SK-N-SH (cell line): ENCODE results near the gene USO1. TPM values are rescaled to one million over a fixed set of nuclear protein-coding genes. Genes with fewer than 3 reads are reported as not detected.

Experiments
- CTCF ChIA-PET: fragments of 300-600, 350-600 bp; formaldehyde crosslinking; extraction: SDS; loops from one replicate; lab custom pipeline; 2021; lab: Yijun Ruan, JAX
- POLR2A ChIA-PET: fragments of 350-600 bp; sonication (Branson Sonifier 250); formaldehyde crosslinking; extraction: SDS; loops from one replicate; lab custom pipeline; 2020; ENCODE audit warnings: antibody characterized with exemption, inconsistent platforms; lab: Yijun Ruan, JAX
- DNase-seq: peaks from one replicate; pipeline ENCODE4 v3.0.0; 2012
- H2AFZ ChIP-seq: fragments of 200-600 bp; sonication (generic); 2 replicates; pipeline ENCODE4 v1.8.1; 2016; ENCODE audit warnings: antibody characterized with exemption, mild to moderate bottlenecking, low read depth
- H3F3A ChIP-seq: fragments of 200-600 bp; sonication (generic); replicated peaks from 2 replicates; pipeline ENCODE3; 2016; ENCODE audit warnings: antibody characterized with exemption, mild to moderate bottlenecking; ENCODE audit not compliant: insufficient read depth
- H3K27ac ChIP-seq, 2 experiments: fragments of 200-500 bp in 1 of 2; fragments of 200-600 bp in 1 of 2; sonication (Bioruptor generic) in 1 of 2; sonication (generic), shearing (Covaris generic) in 1 of 2; 2 replicates each; pipeline versions ENCODE4 v1.5.1 to v1.6.1; 2014 to 2016; ENCODE audit warnings: low read depth in 2 of 2, inconsistent platforms in 1 of 2, low read length in 1 of 2, mild to moderate bottlenecking in 1 of 2, mixed read lengths in 1 of 2
- H3K27me3 ChIP-seq: fragments of 200-600 bp; sonication (generic), shearing (Covaris generic); 2 replicates; pipeline ENCODE4 v1.6.1; 2016; ENCODE audit warnings: mixed run types; ENCODE audit not compliant: insufficient read depth
- H3K36me3 ChIP-seq, 2 experiments: fragments of 200-500 bp in 1 of 2; fragments of 200-600 bp in 1 of 2; sonication (Bioruptor generic) in 1 of 2; sonication (generic) in 1 of 2; replicated peaks in 1 of 2; 2 replicates each; pipeline versions ENCODE3 to v1.5.1; 2014 to 2016; ENCODE audit warnings: low read length in 1 of 2, mild to moderate bottlenecking in 1 of 2; ENCODE audit not compliant: insufficient read depth in 2 of 2, control insufficient read depth in 1 of 2
- H3K4me1 ChIP-seq, 2 experiments: fragments of 200-500 bp in 1 of 2; fragments of 200-600 bp in 1 of 2; sonication (Bioruptor generic) in 1 of 2; sonication (generic), shearing (Covaris generic) in 1 of 2; 2 replicates each; pipeline versions ENCODE4 v1.5.1 to v1.6.1; 2014 to 2016; ENCODE audit warnings: low read depth in 1 of 2, low read length in 1 of 2, mixed run types in 1 of 2; ENCODE audit not compliant: insufficient read depth in 2 of 2, control insufficient read depth in 1 of 2
- H3K4me2 ChIP-seq: fragments of 200-600 bp; sonication (generic), shearing (Covaris generic); 2 replicates; pipeline ENCODE4 v1.6.1; 2017; ENCODE audit warnings: mixed run types
- H3K4me3 ChIP-seq, 2 experiments: fragments of 200-500 bp in 1 of 2; fragments of 200-600 bp in 1 of 2; sonication (Bioruptor generic) in 1 of 2; sonication (generic), shearing (Covaris generic) in 1 of 2; 2 replicates each; pipeline versions ENCODE4 v1.5.1 to v1.8.1; 2014 to 2016; ENCODE audit warnings: low read depth in 2 of 2, inconsistent platforms in 1 of 2, low read length in 1 of 2, mild to moderate bottlenecking in 1 of 2, mixed read lengths in 1 of 2, moderate library complexity in 1 of 2
- H3K79me2 ChIP-seq: fragments of 200-600 bp; sonication (generic); 2 replicates; pipeline ENCODE4 v1.8.1; 2017; ENCODE audit warnings: mild to moderate bottlenecking; ENCODE audit not compliant: insufficient read depth
- H3K9ac ChIP-seq: fragments of 200-600 bp; sonication (generic); 2 replicates; pipeline ENCODE4 v1.6.1; 2017; ENCODE audit warnings: mixed run types
- H3K9me2 ChIP-seq: fragments of 200-600 bp; sonication (generic); 2 replicates; pipeline ENCODE4 v1.6.1; 2017; ENCODE audit warnings: mixed run types
- H3K9me3 ChIP-seq: fragments of 200-600 bp; sonication (generic); 2 replicates; pipeline ENCODE4 v1.6.1; 2017; ENCODE audit warnings: mixed run types, mild to moderate bottlenecking, moderate library complexity
- H4K20me1 ChIP-seq: fragments of 200-600 bp; sonication (generic); 2 replicates; pipeline ENCODE4 v1.6.1; 2017; ENCODE audit warnings: mild to moderate bottlenecking, mixed run types; ENCODE audit not compliant: insufficient read depth
- EP300 ChIP-seq, 2 experiments: IDR thresholded peaks; 2 replicates each; pipeline versions ENCODE4 v1.4.0 to v1.6.1; 2012; ENCODE audit warnings: borderline replicate concordance in 1 of 2, low read depth in 1 of 2, low read length in 1 of 2
- FOXJ3 ChIP-seq: sonication (generic); formaldehyde crosslinking; IDR thresholded peaks from 2 replicates; pipeline ENCODE4 v1.5.1; 2020; ENCODE audit warnings: mild to moderate bottlenecking, missing genetic modification reagents
- MEF2A ChIP-seq: IDR thresholded peaks from 2 replicates; pipeline ENCODE4 v1.4.0; 2012; ENCODE audit warnings: low read depth, borderline replicate concordance
- NFIC ChIP-seq: IDR thresholded peaks from 2 replicates; pipeline ENCODE4 v1.4.0; 2012; ENCODE audit warnings: borderline replicate concordance
- RFX5 ChIP-seq: IDR thresholded peaks from 2 replicates; pipeline ENCODE4 v1.6.1; 2012; ENCODE audit warnings: mild to moderate bottlenecking, improper control_type of control experiment, low read length
- SMC3 ChIP-seq: IDR thresholded peaks from 2 replicates; pipeline ENCODE4 v1.6.1; 2012; ENCODE audit warnings: low read depth, low read length, improper control_type of control experiment
- TAF1 ChIP-seq: IDR thresholded peaks from 2 replicates; pipeline ENCODE4 v1.6.1; 2012; ENCODE audit warnings: low read depth, mild to moderate bottlenecking, low read length, moderate library complexity, borderline replicate concordance
- TEAD4 ChIP-seq: IDR thresholded peaks from 2 replicates; pipeline ENCODE4 v1.4.0; 2012; ENCODE audit warnings: mild to moderate bottlenecking, borderline replicate concordance; ENCODE audit not compliant: insufficient read depth
- YY1 ChIP-seq: IDR thresholded peaks from 2 replicates; pipeline ENCODE4 v1.4.0; 2012; ENCODE audit warnings: low read depth, mild to moderate bottlenecking
- WGBS: methylation state at CpG from one replicate; pipeline ENCODE4 v1.1.6; 2017; ENCODE audit warnings: low lambda C conversion rate; 5-methylcytosine and 5-hydroxymethylcytosine counted together
- polyA plus RNA-seq, 3 experiments: library from polyadenylated mRNA; depleted of rRNA; stranded (reverse); fragments of >200 nt; gene quantifications; 2 replicates each; pipeline ENCODE4 v1.2.3, GENCODE V29; 2012
- TF ChIP-seq, protein P1 (sequence below): IDR thresholded peaks from 2 replicates; pipeline ENCODE4 v1.4.0; 2012; ENCODE audit warnings: low read depth
- TF ChIP-seq, protein P2 (sequence below): fragments of 150-350 bp; IDR thresholded peaks from 2 replicates; pipeline ENCODE4 v1.6.1; 2017; ENCODE audit warnings: antibody characterized with exemption, low read length, low read depth, borderline replicate concordance
- TF ChIP-seq, protein P3 (sequence below): fragments of 200-600 bp; sonication (generic); IDR thresholded peaks from 2 replicates; pipeline ENCODE4 v1.6.1; 2017; ENCODE audit warnings: antibody characterized with exemption, mild to moderate bottlenecking, moderate library complexity
- TF ChIP-seq, protein P4 (sequence below): IDR thresholded peaks from 2 replicates; pipeline ENCODE4 v1.4.0; 2012; ENCODE audit warnings: low read depth, borderline replicate concordance
- TF ChIP-seq, protein P5 (sequence below): IDR thresholded peaks from 2 replicates; pipeline ENCODE4 v1.4.0; 2012; ENCODE audit warnings: low read depth, borderline replicate concordance

USO1 gene
- polyA plus RNA-seq, 1 of the 3 experiments (the other 2 are of a cell fraction), result 25.6 TPM

DNA sequence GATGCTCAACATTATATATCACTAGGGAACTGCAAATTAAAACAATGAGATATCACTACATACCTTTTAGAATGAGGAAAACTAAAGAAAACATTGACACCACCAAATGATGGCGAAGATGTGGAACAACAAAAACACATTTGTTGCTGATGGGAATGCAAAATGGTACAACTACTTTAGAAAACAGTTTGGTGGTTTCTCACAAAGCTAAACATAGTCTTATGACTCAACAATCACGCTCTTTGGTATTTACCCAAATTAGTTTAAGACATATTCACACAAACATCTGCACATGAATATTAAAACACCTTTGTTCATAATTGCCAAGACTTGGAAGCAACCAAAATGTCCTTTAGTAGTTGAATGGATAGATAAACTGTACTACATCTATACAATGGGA, 53.2 kb downstream of the USO1 start:
- TF ChIP-seq, protein P1, sequence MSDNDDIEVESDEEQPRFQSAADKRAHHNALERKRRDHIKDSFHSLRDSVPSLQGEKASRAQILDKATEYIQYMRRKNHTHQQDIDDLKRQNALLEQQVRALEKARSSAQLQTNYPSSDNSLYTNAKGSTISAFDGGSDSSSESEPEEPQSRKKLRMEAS, result no peak
- no peak for TF ChIP-seq RFX5
- TF ChIP-seq YY1, result no peak
- TF ChIP-seq TAF1, result no peak
- no peak for TF ChIP-seq SMC3
- TF ChIP-seq FOXJ3 (CRISPR knock-in tag), result no peak
- TF ChIP-seq NFIC, result no peak
- TF ChIP-seq, protein P2, sequence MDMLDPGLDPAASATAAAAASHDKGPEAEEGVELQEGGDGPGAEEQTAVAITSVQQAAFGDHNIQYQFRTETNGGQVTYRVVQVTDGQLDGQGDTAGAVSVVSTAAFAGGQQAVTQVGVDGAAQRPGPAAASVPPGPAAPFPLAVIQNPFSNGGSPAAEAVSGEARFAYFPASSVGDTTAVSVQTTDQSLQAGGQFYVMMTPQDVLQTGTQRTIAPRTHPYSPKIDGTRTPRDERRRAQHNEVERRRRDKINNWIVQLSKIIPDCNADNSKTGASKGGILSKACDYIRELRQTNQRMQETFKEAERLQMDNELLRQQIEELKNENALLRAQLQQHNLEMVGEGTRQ, result no peak
- TF ChIP-seq, protein P3, sequence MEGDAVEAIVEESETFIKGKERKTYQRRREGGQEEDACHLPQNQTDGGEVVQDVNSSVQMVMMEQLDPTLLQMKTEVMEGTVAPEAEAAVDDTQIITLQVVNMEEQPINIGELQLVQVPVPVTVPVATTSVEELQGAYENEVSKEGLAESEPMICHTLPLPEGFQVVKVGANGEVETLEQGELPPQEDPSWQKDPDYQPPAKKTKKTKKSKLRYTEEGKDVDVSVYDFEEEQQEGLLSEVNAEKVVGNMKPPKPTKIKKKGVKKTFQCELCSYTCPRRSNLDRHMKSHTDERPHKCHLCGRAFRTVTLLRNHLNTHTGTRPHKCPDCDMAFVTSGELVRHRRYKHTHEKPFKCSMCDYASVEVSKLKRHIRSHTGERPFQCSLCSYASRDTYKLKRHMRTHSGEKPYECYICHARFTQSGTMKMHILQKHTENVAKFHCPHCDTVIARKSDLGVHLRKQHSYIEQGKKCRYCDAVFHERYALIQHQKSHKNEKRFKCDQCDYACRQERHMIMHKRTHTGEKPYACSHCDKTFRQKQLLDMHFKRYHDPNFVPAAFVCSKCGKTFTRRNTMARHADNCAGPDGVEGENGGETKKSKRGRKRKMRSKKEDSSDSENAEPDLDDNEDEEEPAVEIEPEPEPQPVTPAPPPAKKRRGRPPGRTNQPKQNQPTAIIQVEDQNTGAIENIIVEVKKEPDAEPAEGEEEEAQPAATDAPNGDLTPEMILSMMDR, result no peak
- TF ChIP-seq TEAD4, result no peak
- TF ChIP-seq MEF2A, result no peak
- TF ChIP-seq EP300 (IDR thresholded peaks at IDR 0.05; ENCODE audit: borderline replicate concordance in 1 of 2, low read depth in 1 of 2, low read length in 1 of 2), result no peak
- TF ChIP-seq, protein P4, sequence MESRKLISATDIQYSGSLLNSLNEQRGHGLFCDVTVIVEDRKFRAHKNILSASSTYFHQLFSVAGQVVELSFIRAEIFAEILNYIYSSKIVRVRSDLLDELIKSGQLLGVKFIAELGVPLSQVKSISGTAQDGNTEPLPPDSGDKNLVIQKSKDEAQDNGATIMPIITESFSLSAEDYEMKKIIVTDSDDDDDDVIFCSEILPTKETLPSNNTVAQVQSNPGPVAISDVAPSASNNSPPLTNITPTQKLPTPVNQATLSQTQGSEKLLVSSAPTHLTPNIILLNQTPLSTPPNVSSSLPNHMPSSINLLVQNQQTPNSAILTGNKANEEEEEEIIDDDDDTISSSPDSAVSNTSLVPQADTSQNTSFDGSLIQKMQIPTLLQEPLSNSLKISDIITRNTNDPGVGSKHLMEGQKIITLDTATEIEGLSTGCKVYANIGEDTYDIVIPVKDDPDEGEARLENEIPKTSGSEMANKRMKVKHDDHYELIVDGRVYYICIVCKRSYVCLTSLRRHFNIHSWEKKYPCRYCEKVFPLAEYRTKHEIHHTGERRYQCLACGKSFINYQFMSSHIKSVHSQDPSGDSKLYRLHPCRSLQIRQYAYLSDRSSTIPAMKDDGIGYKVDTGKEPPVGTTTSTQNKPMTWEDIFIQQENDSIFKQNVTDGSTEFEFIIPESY, result no peak
- TF ChIP-seq, protein P5, sequence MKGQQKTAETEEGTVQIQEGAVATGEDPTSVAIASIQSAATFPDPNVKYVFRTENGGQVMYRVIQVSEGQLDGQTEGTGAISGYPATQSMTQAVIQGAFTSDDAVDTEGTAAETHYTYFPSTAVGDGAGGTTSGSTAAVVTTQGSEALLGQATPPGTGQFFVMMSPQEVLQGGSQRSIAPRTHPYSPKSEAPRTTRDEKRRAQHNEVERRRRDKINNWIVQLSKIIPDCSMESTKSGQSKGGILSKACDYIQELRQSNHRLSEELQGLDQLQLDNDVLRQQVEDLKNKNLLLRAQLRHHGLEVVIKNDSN, result no peak
- TF ChIP-seq, all 33 proteins: peak for 0
- Histone ChIP-seq H3K27me3 (no peaks in the 10 kb centered on the region), H3K36me3 (peaks cover 73 to 87% of the 10 kb centered on the region in 2 experiments), H3K4me3 (no peak overlapping the region), H3K9me2 (no peaks in the 10 kb centered on the region), H3K27ac (no peak overlapping the region), H4K20me1 (no peaks in the 10 kb centered on the region), H3K79me2 (peaks cover 3% of the 10 kb centered on the region; the same call in 1 of the 2 replicates), H2AFZ (no peak overlapping the region), H3K4me2 (no peak overlapping the region), H3K9me3 (no peaks in the 10 kb centered on the region), H3K9ac (no peak overlapping the region), H3K4me1 (peaks cover 0 to 5% of the 10 kb centered on the region in 2 experiments; a peak in 1 of 4 replicates), H3F3A (no peaks in the 10 kb centered on the region)
- CTCF ChIA-PET, result no interaction called here
- DNase-seq, result no peak
- WGBS, result 96% methylated on average over 2 of the region's 2 CpGs
- POLR2A ChIA-PET, result no interaction called here
